CD4-positive, alpha-beta T cell treated with Interleukin-4 for 4 hours (primary cell): Measurements from ENCODE around the gene UNC79.

ENCODE experiments used
- DNase-seq: peaks from one replicate; pipeline ENCODE4 v3.0.0-alpha.2; 2020

The UNC79 gene

GRCh38 chr14:93675651-93676050 lies 244.9 kb downstream of the UNC79 start:
- no peak for DNase-seq

DNA sequence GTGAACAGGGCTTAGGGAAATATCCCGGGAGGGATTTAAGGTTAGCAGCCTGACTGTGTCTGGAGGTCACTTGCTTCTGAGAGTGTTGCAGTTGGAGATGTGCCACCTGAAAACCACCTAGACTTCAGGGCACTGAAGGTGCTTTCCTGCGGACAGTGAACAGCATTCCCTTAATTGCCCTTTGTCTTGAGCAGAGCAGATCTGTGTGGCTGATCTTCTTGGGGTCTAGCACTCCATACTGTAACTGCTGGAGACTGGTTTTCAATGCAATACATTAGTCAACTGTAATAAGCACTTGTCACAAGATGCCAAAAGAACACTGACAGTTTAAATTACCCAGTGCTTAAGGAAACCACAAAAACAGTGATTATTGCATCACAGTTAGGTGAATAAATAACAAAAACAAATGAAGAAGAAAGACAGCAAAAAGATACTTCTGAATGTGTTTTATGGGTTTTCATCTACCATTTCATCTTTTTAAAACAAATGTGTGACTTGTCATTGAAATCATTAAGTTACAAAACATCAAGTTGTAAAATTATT lies 245.7 kb downstream of the UNC79 start:
- no peak for DNase-seq

DNA sequence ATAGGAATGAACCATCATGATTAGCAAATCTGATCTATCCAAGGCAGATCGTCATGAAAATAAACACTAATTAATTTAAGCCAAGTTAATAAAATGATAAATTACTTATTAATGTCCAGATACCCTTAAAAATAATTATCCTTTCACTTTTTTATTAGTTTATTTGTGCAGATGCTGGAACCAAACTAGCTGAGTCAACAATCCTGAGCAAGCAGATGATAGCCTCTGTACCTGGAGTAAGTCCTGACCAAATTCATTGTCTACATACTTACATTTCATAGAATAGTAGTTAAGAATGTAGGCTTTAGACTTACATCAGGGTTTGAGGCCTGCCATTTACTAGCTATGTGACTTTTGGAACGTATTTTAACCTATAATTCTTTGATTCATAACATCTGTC lies 251.7 kb downstream of the UNC79 start:
- no peak for DNase-seq

GRCh38 chr14:93683226-93683625 lies 252.5 kb downstream of the UNC79 start:
- no peak for DNase-seq

DNA sequence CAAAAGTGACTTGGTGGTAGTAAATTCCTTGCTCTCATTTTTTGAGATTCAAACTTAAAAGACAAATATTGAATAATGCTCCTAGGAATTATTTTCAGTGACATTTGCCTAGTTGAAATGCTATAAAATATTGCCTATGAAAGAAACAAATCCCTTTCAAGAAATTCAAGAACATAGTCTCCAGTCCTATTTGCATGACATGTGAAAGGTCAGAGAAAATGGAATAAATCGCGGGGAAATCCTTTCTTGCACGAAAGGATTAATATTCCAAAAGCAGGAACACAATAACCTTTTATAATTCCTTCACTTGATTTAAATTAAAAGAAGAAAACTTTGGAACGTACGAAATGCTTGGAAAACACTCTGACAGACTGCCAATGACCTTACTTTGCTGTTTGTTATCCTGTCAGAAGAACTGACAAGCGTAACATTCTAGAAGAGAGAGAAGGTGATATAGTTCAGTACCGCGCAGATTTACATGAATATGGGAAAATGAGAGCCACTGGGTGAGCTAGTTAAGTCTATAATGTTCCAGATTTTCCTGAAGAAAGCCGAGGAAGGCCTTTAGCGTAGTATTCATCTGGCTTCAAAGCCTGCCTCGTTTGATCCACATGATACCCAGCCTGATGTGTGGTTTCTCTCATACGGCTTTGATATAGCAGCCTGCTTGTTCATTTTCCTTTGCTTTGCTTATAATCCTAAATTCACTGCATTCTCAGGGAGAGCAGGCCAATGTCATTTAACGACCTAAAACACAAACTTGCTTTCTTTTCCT lies 254.6 kb downstream of the UNC79 start:
- DNase-seq: no peak

- DNase-seq: no peak
Observed at GRCh38 chr14:93686268-93686667, 255.5 kb downstream of the UNC79 start.

DNA sequence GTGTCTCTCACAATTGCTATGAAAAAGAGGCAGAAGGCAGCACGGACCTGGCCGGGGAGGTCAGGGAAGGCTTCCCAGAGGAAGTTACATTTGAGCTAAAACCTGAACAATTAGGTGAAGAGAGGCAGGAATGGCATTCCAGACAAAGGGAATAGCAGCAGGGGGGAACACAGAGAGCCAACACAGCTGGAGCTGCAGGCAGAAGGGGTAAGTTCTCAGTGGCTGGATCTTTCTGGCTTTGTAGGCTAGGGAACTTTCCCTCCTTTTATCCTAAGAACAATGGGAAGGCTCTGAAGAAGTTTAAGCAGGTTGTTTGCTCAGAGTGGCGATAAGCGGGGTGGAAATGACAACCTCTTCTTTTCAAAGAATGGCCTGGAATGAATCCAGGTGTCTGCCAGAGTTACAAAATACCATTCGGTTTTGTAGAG lies 257.5 kb downstream of the UNC79 start:
- DNase-seq: no peak

DNA sequence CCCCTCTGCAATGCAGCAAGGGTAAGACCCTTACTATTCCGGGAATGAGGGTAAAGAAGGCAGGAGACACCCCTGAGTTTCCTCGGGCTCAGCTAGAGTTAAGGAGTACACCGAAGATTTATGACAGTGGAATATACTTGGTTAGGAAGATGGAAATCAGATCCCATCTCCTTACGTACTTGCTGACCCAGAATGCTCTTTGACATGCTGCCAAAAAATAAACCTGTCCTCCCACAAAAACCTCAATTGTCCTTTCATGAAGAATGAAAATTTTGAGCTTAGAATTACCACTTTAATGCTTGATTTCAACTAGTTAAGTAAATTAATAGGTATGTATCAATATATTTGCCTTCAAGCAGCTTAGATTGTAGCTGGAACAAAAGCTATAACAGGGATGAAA lies 258.1 kb downstream of the UNC79 start:
- no peak for DNase-seq

- DNase-seq: no peak
Observed at GRCh38 chr14:93690146-93690545, 259.4 kb downstream of the UNC79 start.

GRCh38 chr14:93691042-93691780 lies 260.5 kb downstream of the UNC79 start:
- DNase-seq: no peak

DNA sequence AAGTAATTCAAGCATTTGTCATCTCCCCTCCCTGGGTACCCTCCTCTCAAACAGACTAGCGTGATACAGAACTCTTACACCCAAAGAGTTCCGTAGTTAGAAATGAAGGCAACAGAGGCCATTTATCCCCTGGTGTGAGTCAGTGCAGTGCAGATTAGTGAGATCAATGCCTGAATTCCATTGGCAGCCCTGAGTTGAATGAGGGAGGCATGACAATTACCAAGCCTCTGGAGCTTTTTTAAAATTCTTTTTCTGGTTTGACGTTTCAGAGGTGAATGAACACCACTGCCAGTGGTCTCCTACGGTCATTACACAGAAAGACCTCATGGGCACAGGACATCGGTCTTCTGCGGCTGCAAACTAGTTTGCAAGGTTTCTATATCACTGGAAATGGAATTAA lies 263.2 kb downstream of the UNC79 start:
- no peak for DNase-seq

DNA sequence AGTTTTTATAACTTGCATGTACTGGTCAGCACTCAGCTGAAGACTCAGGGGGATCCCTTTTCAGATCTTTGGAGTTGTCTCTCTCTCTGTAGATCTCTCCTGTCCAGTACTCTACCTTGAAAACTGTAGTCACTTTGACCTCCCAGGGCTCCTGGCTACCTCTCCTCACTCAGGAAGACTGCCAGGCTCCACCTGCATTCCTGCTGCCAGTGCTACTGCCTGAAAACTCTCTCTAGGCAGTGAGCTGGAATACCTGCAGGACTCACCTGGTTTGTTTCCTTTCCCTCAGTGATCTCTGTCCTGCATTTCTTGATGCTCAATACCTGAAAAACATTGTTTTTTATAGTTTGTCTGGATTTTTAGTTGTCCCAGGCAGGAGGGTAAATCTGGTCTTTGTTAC lies 270.2 kb downstream of the UNC79 start:
- no peak for DNase-seq

- no peak for DNase-seq
Observed at GRCh38 chr14:93701562-93701961, 270.8 kb downstream of the UNC79 start.

DNA sequence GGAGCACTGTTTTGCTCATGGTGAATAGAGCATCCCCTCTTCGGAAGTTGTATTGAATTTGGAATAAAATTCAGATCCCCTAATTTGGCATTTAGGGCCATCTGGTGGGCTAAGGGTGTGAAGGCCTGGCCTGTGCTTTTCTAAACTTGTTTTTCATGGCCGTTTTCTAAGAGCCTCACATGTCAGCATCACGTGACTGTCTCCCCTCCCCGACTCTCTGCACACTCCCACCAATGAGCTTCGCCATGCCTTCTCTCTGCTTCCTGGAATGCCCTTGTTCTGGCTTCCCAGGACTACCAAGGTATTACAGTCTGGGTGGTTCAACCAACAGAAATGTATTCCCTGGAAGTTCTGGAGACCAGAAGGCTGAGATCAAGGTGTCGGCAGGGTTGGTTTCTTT lies 272.2 kb downstream of the UNC79 start:
- DNase-seq: no peak

GRCh38 chr14:93703941-93704340 lies 273.2 kb downstream of the UNC79 start:
- no peak for DNase-seq

DNA sequence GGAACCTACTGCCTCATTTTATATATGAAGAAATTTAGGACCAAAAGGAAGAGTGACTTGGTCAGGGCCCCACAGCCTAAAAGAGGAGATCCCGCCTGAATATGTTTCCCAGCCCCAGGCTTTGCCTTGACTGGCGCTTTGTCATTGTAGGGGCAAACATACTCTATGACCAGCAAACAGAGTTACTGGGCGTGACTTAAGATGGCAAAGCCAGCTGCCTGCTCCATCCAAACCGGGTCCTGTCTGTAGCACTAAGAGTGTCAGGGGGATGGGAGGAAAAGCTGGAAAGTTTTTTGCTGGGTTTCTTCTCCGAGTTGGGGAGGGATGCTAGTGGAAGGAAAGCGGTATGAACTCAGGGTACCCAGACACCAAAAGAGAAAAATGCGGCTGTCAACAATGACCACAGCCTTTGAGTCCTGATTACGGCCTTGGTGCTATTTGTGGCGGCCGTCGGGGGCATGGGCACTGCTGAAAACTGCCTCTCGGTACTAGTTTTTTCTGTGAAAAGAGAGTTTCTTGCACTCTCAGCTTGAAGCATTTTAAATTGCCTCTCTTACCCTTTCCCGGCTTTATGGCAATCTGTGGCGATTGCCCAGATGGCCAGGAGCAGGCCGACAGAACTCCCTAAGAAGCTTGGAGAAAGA lies 274.9 kb downstream of the UNC79 start:
- DNase-seq: no peak

DNA sequence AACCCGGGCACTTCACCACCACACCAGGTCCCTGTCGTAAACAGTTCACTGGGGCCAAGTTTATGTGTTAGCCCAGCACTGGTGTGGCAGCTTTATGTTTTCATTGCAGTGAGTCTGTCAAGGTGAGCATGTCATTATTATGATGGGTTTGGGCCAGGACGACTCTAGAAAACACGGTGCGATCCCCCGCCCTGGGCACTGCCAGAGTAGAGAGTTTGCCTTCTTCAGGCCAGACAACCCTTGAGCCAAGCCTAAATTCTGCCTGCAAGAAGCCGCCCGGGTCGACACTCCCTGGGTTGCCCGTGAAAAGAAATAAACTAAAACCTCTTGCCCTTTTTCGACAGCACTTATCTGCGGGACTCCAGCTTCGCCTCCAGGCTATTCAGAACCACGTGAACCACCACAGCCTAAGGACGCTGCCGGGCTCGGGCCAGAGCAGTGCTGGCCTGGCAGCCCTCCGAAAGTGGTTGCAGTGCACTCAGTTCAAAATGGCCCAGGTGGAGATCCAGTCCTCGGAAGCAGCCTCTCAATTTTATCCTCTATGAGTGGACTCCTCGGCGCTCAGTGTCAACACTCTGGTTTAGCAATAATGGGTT lies 275.7 kb downstream of the UNC79 start:
- DNase-seq: no peak

- no peak for DNase-seq
Observed at GRCh38 chr14:93707475-93707874, 276.7 kb downstream of the UNC79 start.

GRCh38 chr14:93708311-93708734 lies 277.6 kb downstream of the UNC79 start:
- no peak for DNase-seq

GRCh38 chr14:93708800-93709199 lies 278.1 kb downstream of the UNC79 start:
- DNase-seq: no peak

DNA sequence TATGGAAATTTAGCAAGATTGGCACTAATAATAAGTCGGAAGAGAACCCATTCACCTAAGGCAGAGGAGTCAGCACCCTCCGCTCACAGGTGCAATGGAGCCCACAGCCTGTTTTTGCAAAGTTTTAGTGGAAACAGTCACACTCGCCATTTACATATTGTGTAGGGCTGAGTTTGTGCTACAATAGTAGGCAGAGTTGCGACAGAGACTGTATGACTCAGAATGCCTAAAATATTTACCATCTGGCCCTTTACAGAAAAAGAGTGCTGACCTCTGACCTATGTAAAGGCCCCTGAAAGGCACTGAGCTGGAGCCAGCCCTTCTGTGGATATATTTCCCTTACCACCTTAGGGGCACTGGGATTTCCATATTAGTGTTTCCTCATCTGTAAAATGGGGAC lies 278.5 kb downstream of the UNC79 start:
- DNase-seq: no peak

DNA sequence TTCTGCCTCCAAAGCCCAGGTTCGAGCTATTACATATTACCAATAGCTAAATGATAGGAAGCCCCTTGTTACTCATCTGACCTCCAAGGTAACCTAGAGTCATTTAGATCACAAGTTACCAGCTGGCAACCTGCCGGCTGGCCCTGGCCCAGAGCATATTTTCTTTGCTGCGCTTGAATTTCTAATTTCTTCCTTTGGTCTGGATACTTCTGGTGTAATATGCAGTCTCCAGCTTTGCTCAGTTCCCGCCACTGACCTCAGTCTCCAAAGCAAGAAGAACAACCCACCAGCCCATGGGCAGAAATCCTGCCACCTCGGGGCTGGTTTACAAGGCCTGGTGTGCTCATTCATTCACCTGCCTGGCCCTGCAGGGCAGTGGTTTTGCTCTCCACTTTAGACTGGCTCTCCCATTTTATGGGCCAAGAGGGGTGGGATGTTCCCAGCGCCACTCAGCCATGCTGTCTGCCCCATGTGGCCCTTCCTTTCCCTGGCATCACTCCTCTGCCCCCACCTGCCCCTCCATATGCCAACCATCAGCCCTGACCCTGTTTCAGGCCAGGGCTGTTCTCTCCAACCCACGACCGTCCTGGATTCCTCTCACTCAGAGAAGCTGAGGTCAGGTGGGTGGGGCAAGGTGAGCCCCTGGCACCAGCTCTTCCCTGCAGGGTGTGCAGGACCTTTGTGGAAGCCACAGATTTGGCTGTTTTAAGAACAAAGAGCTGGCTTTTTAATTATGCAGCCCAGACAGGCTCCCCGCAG lies 281.5 kb downstream of the UNC79 start:
- no peak for DNase-seq
